Suppressor macrophage treated with lipopolysaccharide for 1 hour (primary cell): ENCODE measurements around the gene LRP1B.
A peak's percentile ranks its signal among the peaks of the same experiment; 100 is the strongest.

Experiments
- DNase-seq, 3 donors: peaks; one replicate each; pipeline ENCODE4 v3.0.0-alpha.2; 2020 to 2022

Gene LRP1B

GRCh38 chr2:142131010-142131669 lies at the start of gene LRP1B:
TSS of gene LRP1B (minus strand) at chr2:142131016. CDS start at chr2:142130729, 287 bp downstream.
- DNase-seq = peak in 2 of 3 donors; percentile 3

GRCh38 chr2:142179686-142180085 lies 48.9 kb upstream of the LRP1B start:
- no peak for DNase-seq

DNA sequence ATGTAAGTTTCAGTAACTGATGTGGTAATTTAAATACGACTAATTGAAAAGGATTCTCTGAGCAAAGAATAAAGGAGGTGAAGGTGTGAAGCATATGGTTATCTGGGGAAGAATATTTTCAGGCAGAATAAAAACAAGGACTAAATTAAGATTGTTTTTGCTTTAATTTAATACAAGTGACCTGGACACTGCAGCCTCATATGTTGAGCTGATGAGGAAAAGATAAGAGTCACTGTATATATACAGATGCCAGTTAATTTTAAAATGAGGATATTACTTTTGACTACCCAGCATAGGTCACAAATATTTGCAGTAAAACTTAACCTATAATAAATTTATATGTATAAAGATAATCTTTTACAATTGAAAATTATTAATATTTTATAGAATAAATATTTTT lies 47.8 kb upstream of the LRP1B start:
- DNase-seq = no peak

- no peak for DNase-seq
These were observed 46.1 kb upstream of the LRP1B start for GRCh38 chr2:142176941-142177340.

GRCh38 chr2:142175813-142176338 lies 45.1 kb upstream of the LRP1B start:
- no peak for DNase-seq

DNA sequence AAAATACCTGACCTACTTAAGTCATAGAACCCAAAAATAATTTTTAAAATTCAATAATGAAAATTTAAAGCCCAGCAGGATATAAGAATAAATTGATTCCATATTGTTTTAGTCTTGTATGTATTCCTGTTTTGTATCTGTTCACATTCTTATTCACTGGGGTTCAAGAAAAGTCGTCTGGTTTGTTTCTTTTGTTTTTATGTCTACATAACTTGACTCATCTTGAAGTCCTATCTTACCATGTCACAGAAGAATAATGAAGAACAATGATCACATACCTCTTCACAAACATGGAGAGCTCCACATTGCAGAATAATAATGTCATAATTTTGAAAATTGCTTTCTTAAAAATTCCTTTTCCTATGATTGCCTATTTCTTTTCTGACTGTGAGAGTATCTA lies 43.4 kb upstream of the LRP1B start:
- DNase-seq = no peak

DNA sequence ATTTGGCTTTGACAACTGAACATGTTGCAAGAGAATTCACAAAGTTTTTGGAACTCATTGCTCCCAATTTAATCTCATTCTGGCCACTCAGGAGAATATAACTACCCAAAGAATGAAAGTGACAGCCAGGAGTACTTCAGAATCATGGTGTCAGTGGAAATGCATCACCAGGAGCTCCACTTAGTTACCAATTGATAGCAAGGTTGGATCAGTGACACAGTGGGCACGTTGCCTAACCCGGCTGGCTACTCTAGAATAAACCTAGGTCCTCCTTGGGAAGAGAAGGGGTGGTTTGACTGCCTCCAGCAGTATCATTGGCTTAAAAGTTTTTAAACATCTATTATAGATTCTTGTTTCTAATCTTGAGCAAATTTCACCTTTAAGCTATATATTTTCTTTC lies 40.0 kb upstream of the LRP1B start:
- no peak for DNase-seq

GRCh38 chr2:142165790-142166189 lies 35.0 kb upstream of the LRP1B start:
- peak; percentile 37 to 50 (median 49) for DNase-seq

DNA sequence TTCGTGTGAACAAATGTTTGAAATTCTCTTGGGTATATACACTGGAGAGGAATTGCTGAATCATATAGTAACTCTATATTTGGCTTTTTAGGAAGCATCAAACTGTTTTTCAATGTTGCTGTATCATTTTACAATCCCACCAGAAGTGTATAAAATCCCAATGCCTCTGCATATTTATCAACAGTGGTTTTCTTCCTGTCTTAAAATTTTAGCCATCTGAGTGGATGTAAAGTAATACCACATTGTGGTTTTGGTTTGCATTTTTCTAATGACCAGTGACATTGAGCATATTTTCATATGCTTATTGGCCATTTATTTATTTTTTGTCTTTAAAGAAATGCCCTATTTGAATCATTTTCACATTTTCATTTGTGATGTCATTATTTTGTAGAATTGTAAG lies 22.8 kb upstream of the LRP1B start:
- no peak for DNase-seq

GRCh38 chr2:142150453-142150852 lies 19.6 kb upstream of the LRP1B start:
- no peak for DNase-seq

DNA sequence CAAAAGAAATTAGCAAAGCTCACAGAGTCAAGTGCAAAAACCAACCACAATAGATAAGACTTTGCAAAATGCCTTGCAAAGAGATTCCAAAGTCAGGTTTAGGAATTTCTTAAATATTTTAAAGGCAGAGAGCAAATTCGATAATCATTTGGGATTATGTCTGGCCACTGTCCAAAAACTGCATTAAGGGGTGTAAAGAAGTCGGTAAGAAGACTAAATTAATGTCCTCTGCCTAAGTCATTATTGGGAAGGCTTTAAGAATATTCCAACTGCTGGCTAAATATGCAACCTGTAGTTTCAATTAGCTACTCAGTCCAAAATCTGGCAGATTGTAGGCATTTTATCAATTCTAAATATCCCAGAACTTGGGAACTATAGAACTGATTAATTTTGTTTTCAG lies 13.7 kb upstream of the LRP1B start:
- no peak for DNase-seq

DNA sequence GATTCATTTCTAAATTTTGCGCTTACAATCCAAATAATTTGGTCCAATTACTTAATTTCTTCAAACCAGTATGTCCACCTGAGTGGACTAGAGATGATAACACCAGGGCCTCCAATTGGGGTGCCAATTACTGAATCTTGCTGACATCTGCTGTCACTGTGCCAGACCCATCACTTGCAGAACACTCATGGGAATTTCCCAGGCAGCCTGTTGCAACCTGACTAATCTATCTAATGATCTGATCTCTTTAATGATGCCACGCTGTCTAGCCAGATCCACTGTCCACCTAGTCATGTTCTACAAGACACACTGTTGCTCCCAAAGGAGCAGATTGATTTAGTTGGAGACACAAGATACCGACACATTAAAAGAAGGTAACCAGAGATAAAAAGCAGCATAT lies 11.8 kb upstream of the LRP1B start:
- DNase-seq = peak; percentile 29 to 41 (median 30)

DNA sequence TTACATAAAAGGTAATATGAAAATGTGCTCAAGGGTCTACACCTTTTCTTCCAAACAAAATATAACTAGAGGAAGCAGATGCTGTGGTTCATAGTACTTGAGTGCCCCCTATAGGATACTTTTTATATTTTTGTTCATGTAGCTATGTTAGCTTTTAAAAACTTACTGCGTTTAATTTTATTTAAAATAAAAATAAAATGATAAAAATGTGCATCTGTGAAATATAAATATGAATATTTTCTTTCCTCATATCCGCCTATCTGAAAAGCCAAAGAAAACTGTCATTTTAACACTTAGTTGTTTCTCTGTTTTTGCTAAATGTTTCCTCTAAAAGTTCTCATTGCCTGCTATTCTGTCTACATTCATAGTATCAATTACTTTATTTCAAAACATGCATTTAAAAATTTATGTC lies 9.6 kb upstream of the LRP1B start:
- DNase-seq = peak in 2 of 3 donors; percentile 27 to 46

GRCh38 chr2:142139384-142139783 lies 8.6 kb upstream of the LRP1B start:
- DNase-seq = no peak

- DNase-seq = no peak
These were observed 5.8 kb upstream of the LRP1B start for GRCh38 chr2:142136571-142136970.

DNA sequence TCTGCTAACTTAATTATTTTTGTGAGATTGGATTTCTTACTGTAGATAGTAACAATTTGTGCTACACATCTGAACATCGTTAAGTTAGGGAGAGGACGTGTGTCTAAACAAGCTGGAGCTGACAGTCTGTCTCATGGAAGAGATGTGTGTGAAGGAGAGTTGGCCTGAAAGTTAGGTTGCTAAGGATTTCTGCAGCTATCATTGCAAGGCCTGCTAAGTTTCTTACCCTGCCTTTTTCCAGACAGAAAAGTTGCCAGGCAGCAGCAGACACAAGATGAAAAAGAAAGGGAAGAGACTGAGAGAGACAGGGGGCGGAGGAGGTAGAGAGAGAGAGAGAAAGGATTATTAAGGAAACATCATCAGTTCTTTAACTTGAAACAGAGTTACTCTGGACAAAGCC lies 4.1 kb upstream of the LRP1B start:
- DNase-seq = no peak

GRCh38 chr2:142130111-142131009 lies 456 bp downstream of the LRP1B start:
- peak in 2 of 3 donors; percentile 5 to 25 for DNase-seq

DNA sequence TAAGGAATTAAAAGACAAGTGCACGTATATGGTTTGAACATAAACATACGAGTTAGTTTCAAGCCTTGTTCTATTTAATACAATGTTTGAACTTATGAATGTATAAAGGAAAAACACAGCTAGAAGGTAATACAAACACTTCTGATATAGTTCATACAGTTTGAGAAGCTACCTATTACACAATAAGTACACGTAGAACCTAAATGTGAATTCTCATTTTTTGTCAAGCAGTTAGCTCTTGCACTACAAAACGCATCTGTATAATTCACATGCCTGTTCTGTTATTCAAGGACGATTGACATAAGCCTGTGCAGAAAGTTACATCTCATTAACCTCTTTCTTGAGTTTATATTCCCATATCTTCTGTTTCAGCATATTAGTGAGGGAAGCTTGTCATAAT lies 2.7 kb downstream of the LRP1B start:
- DNase-seq = no peak

GRCh38 chr2:142127248-142127647 lies 3.6 kb downstream of the LRP1B start:
- no peak for DNase-seq

DNA sequence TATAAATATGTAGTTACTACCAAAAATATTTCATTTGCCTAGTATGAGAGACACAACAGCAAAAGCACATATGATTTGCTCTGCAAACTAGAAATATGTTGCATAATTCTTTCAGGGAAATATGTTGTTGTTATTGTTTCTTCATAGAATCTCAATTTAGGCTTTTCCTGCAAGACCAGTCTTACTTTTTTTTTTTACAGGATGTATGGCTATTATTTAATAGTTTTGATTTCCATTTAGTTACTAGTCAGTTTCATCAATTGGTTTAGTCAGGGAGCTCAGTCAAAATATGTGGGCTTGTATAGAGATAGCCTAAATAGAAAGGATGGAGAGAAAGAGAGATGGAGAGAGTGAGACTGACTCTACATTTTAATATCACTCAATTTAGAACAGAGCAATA lies 6.1 kb downstream of the LRP1B start:
- no peak for DNase-seq

DNA sequence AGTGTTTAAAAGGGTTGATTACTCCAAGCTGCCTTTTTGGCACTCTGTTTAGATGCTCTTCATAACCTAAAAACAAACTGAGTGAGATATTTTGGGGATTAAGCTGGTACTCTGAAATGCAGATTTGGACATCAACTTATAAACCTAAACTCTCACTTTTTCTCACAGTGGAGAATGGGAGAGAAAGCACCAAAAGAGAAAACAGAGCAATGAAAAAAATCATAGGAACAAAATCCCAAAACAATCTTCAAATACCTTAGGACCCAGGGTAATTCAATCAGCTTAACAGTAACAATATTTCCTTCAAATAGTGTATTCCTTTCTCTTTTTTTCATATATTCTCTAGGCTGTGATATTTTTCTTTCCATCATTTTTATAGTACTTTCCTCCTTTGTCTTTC lies 11.5 kb downstream of the LRP1B start:
- no peak for DNase-seq

DNA sequence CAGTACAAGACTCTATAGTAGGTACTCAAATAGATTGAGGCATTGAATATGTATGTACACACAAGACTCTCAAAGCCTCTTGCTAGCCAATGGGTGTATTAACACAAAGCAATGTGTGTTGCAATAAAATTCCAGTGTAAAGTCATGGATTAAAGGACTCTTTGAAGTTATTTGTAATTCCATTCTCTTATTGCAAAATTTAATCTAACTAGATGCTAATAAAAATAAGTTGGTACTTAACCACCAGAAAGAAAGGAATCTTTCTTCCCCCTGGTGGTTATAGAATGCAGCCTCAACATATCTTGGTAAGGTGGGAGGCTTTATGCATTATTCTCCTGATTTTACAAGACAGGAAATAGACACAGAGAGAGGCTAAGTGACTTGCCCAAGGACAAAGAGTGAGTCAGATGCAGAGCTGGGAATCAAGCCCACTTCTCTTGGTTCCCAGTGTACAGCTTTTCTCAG lies 18.0 kb downstream of the LRP1B start:
- DNase-seq = no peak

- no peak for DNase-seq
These were observed 26.6 kb downstream of the LRP1B start for GRCh38 chr2:142104134-142104758.
